Measurements from ENCODE around the gene SGPP2. TPM values are rescaled to one million over a fixed set of nuclear protein-coding genes. Genes with fewer than 3 reads are reported as not detected.
"Not testable (repeated sequence)": the region's sequence is repeated elsewhere in the genome, so short reads cannot be mapped to it uniquely, and the experiment has no call there.

Gene SGPP2
- total RNA-seq, 6 donors from 2014 or later: 5.2 to 85.9 (median 21.8) TPM

DNA sequence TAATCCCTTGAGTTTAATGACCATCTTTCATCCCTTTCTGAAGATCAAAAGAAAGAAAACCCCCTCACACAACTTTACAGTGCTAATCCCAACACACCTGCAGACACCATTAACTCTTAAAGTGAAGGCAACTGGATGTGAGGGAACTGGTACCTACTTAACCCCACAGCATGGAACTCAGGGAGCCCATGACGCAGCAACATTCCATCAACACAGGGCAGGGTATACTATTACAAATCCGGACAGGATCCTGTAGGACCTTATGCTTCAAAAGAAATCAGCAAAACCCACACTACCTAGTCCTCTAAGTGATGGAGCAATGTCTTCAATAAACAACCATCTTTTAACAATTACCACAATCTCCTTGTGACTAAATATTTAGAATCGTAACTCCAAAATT lies 153.0 kb downstream of the SGPP2 start:
- Histone ChIP-seq H3K4me3 (no peak overlapping the region), H3K27me3 (no peaks in the 10 kb centered on the region), H3K9me3 (no peaks in the 10 kb centered on the region), H3K4me1 (peaks cover 0 to 6% (median 1%) of the 10 kb centered on the region in 4 donors), H3K27ac (no peak overlapping the region), H3K36me3 (peaks cover 0 to 11% (median 0%) of the 10 kb centered on the region in 4 donors)
- 95% methylated on average over 3 of the region's 3 CpGs for WGBS, 2 donors
- no peak for ATAC-seq (ENCODE audit: low FRiP score in 2 of 2)
- TF ChIP-seq POLR2AphosphoS5 (IDR thresholded peaks at IDR 0.05) (no peak), POLR2A (IDR thresholded peaks at IDR 0.05) (no peak), EP300 (IDR thresholded peaks at IDR 0.05) (no peak)
- TF ChIP-seq, protein P1, sequence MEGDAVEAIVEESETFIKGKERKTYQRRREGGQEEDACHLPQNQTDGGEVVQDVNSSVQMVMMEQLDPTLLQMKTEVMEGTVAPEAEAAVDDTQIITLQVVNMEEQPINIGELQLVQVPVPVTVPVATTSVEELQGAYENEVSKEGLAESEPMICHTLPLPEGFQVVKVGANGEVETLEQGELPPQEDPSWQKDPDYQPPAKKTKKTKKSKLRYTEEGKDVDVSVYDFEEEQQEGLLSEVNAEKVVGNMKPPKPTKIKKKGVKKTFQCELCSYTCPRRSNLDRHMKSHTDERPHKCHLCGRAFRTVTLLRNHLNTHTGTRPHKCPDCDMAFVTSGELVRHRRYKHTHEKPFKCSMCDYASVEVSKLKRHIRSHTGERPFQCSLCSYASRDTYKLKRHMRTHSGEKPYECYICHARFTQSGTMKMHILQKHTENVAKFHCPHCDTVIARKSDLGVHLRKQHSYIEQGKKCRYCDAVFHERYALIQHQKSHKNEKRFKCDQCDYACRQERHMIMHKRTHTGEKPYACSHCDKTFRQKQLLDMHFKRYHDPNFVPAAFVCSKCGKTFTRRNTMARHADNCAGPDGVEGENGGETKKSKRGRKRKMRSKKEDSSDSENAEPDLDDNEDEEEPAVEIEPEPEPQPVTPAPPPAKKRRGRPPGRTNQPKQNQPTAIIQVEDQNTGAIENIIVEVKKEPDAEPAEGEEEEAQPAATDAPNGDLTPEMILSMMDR (IDR thresholded peaks at IDR 0.05): no peak
- DNase-seq: no peak

DNA sequence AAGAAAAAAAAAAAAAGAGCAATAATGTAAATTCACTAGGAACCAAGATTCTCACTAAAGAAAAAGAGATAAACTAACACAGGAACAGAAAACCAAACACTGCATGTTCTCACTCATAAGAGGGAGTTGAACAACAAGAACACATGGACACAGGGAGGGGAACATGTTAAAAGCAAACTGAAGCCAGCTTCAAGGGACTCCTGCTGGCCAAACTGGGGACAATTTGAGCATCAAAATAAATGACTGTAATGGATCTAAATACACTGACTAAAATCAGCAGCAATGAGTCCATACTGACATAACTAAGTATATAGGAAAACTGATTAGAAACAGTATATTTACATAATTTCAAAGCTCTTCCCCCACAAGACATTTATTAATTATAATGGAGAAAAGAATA lies 158.6 kb downstream of the SGPP2 start:
- no peaks in the 10 kb centered on the region for H3K9me3 ChIP-seq
- ATAC-seq (ENCODE audit: low FRiP score in 2 of 2) (no peak), DNase-seq (no peak)
- no peaks in the 10 kb centered on the region for H3K27me3 ChIP-seq
- H3K4me1 ChIP-seq: no peaks in the 10 kb centered on the region
- no peak overlapping the region for H3K4me3 ChIP-seq
- no peak for TF ChIP-seq POLR2AphosphoS5 (IDR thresholded peaks at IDR 0.05)
- TF ChIP-seq EP300 (IDR thresholded peaks at IDR 0.05): no peak
- TF ChIP-seq, protein P1 (IDR thresholded peaks at IDR 0.05): no peak
- no peak for TF ChIP-seq POLR2A (IDR thresholded peaks at IDR 0.05)
- H3K36me3 ChIP-seq: peaks cover 0 to 15% (median 0%) of the 10 kb centered on the region in 4 donors
- no peak overlapping the region for H3K27ac ChIP-seq

DNA sequence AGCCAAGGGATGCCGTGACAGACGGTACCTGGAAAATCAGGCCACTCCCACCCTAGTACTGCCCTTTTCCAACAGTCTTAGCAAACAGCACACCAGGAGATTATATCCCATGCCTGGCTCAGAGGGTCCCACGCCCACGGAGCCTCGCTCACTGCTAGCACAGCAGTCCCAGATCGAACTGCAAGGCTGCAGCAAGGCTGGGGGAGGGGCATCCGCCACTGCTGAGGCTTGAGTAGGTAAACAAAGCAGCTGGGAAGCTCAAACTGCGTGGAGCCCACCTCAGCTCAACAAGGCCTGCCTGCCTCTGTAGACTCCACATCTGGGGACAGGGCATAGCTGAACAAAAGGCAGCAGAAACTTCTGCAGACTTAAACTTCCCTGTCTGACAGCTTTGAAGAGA lies 160.2 kb downstream of the SGPP2 start:
- not testable (repeated sequence) for H3K27me3 ChIP-seq; H3K36me3 ChIP-seq; H3K9me3 ChIP-seq; H3K27ac ChIP-seq; H3K4me3 ChIP-seq; ATAC-seq (ENCODE audit: low FRiP score in 2 of 2); H3K4me1 ChIP-seq
- 85 to 93% methylated on average over 5 to 8 of the region's 8 CpGs for WGBS, 2 donors
- DNase-seq: peak in 1 of 2 donors; percentile 16

DNA sequence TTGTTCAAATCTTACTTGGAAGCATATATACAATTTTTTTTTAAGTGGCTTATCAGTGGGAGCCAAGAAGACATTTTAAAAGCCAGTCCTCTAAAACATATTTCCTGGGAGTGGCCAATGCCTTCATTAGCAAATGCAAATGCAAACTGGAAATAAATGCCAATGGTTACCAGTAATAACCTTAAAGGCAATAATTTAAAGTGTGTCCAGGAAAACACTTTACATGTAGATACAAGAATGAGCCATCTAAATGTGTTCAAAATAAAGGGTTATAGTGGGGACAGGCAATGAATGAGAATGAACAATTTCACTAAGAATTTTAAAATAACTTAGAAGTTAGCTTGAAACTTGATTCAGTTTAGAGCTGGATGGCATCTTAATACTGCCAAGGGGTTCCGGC lies 167.3 kb downstream of the SGPP2 start:
- H3K4me3 ChIP-seq: no peak overlapping the region
- ATAC-seq (ENCODE audit: low FRiP score in 2 of 2) (no peak), DNase-seq (no peak)
- peaks cover 3 to 8% (median 5%) of the 10 kb centered on the region in 4 donors for H3K36me3 ChIP-seq
- TF ChIP-seq POLR2A (IDR thresholded peaks at IDR 0.05) (no peak), POLR2AphosphoS5 (IDR thresholded peaks at IDR 0.05) (no peak), EP300 (IDR thresholded peaks at IDR 0.05) (no peak)
- TF ChIP-seq, protein P1 (IDR thresholded peaks at IDR 0.05): no peak
- H3K27ac ChIP-seq: no peak overlapping the region
- H3K4me1 ChIP-seq: no peaks in the 10 kb centered on the region
- WGBS, 2 donors: 95 to 100% methylated on average over 1 of the region's 1 CpG
- H3K27me3 ChIP-seq: no peaks in the 10 kb centered on the region
- H3K9me3 ChIP-seq: no peaks in the 10 kb centered on the region

GRCh38 chr2:222592176-222592575 lies 167.8 kb downstream of the SGPP2 start:
- 81% methylated on average over 2 of the region's 2 CpGs for WGBS, 2 donors

GRCh38 chr2:222594679-222595078 lies 170.3 kb downstream of the SGPP2 start:
- Histone ChIP-seq H3K36me3 (peaks cover 3 to 37% (median 14%) of the 10 kb centered on the region in 4 donors), H3K27me3 (no peaks in the 10 kb centered on the region), H3K9me3 (no peaks in the 10 kb centered on the region), H3K4me1 (no peaks in the 10 kb centered on the region), H3K27ac (no peak overlapping the region), H3K4me3 (no peak overlapping the region)
- no peak for TF ChIP-seq POLR2AphosphoS5 (IDR thresholded peaks at IDR 0.05)
- no peak for ATAC-seq (ENCODE audit: low FRiP score in 2 of 2)
- no peak for DNase-seq
- 72 to 77% methylated on average over 1 of the region's 1 CpG for WGBS, 2 donors

More at GRCh38 chr2:222592176-222592575, 167.8 kb downstream of the SGPP2 start:
- H3K4me1 ChIP-seq: no peaks in the 10 kb centered on the region
- peaks cover 3 to 13% (median 5%) of the 10 kb centered on the region in 4 donors for H3K36me3 ChIP-seq
- H3K27me3 ChIP-seq: no peaks in the 10 kb centered on the region
- no peak overlapping the region for H3K27ac ChIP-seq
- DNase-seq: no peak
- H3K9me3 ChIP-seq: no peaks in the 10 kb centered on the region
- TF ChIP-seq POLR2AphosphoS5 (IDR thresholded peaks at IDR 0.05) (no peak), EP300 (IDR thresholded peaks at IDR 0.05) (no peak), POLR2A (IDR thresholded peaks at IDR 0.05) (no peak)
- no peak overlapping the region for H3K4me3 ChIP-seq
- no peak for ATAC-seq (ENCODE audit: low FRiP score in 2 of 2)
